ENCODE results near the gene FHIP1A. TPM values are rescaled to one million over a fixed set of nuclear protein-coding genes. Genes with fewer than 3 reads are reported as not detected.

The FHIP1A gene
- total RNA-seq, 1 donor from 2014 or later: 20.8 TPM

DNA sequence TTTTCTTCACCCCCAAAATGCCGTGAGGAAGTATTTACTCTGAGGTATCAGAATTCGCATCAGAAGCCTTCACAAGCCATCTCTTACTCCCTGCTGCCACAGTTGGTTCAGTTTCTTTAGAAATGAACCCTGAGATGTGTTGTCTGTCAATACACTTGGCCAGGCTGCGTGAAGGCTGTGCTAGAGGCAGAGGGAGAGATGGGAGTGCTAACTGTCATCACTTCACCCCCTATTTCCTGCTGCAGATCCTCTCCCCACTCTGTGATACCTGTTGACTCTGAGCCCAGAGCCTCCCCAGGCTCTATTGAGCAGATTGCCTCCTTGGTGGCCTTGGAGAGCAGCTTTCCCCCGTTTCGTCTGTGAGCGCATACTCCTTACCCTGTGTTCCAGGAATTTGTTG, 34.8 kb downstream of the FHIP1A start:
- FAIRE-seq: no peak
- TF ChIP-seq, protein P1, sequence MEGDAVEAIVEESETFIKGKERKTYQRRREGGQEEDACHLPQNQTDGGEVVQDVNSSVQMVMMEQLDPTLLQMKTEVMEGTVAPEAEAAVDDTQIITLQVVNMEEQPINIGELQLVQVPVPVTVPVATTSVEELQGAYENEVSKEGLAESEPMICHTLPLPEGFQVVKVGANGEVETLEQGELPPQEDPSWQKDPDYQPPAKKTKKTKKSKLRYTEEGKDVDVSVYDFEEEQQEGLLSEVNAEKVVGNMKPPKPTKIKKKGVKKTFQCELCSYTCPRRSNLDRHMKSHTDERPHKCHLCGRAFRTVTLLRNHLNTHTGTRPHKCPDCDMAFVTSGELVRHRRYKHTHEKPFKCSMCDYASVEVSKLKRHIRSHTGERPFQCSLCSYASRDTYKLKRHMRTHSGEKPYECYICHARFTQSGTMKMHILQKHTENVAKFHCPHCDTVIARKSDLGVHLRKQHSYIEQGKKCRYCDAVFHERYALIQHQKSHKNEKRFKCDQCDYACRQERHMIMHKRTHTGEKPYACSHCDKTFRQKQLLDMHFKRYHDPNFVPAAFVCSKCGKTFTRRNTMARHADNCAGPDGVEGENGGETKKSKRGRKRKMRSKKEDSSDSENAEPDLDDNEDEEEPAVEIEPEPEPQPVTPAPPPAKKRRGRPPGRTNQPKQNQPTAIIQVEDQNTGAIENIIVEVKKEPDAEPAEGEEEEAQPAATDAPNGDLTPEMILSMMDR (IDR thresholded peaks at IDR 0.05; ENCODE audit: insufficient read depth, low read length, severe bottlenecking): no peak
- no peak for DNase-seq (ENCODE audit: low read depth)
- Histone ChIP-seq H3K36me3 (ENCODE audit: control insufficient read depth, insufficient read depth, low read length) (no peaks in the 10 kb centered on the region), H3K4me3 (ENCODE audit: low read depth, low read length) (no peak overlapping the region), H3K27me3 (ENCODE audit: control insufficient read depth, insufficient read depth, low read length) (no peaks in the 10 kb centered on the region)

DNA sequence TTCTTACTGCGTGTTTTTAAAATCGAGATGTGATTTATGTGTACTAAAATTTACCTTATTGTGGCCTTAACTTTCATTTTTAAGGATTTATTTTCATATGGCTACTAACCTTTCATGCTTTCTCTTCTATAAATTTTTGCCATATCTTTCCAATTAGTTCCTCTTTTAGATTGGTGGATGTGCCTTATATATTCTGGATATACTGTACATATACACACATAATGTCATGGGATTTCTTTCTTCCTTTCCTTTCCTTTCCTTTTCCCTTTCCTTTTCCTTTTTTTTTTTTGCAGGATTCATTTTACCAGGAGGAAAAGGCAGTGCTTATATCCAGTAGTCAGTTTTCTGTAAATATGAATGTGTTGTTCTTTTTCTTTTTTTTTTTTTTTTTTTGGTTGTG, 37.2 kb downstream of the FHIP1A start:
- Histone ChIP-seq H3K27me3 (ENCODE audit: control insufficient read depth, insufficient read depth, low read length) (no peaks in the 10 kb centered on the region), H3K4me3 (ENCODE audit: low read depth, low read length) (no peak overlapping the region), H3K36me3 (ENCODE audit: control insufficient read depth, insufficient read depth, low read length) (no peaks in the 10 kb centered on the region)
- no peak for FAIRE-seq
- TF ChIP-seq, protein P1 (IDR thresholded peaks at IDR 0.05; ENCODE audit: insufficient read depth, low read length, severe bottlenecking): no peak
- DNase-seq (ENCODE audit: low read depth): no peak

DNA sequence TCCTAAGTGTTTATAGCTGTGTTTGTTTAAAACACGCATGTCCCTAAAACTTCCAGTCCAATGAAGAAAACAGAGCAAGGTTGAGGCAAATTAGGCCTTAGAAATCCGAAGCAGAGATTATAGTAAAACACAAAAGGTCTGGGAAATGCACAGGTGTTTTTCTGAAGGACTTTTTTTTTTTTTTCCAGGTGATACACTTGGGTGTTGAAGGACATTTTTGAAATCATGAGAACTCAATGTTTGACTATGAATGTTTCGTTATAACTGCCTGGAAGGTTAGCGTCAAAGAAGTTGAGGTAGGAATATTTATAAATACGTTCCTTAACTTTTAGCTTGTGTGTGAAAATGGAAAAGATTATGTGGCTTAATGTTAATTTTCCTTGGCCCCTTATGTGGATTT, 45.5 kb downstream of the FHIP1A start:
- Histone ChIP-seq H3K4me3 (ENCODE audit: low read depth, low read length) (no peak overlapping the region), H3K36me3 (ENCODE audit: control insufficient read depth, insufficient read depth, low read length) (no peaks in the 10 kb centered on the region), H3K27me3 (ENCODE audit: control insufficient read depth, insufficient read depth, low read length) (no peaks in the 10 kb centered on the region)
- DNase-seq (ENCODE audit: low read depth) (no peak), FAIRE-seq (no peak)
- TF ChIP-seq, protein P1 (IDR thresholded peaks at IDR 0.05; ENCODE audit: insufficient read depth, low read length, severe bottlenecking): no peak

DNA sequence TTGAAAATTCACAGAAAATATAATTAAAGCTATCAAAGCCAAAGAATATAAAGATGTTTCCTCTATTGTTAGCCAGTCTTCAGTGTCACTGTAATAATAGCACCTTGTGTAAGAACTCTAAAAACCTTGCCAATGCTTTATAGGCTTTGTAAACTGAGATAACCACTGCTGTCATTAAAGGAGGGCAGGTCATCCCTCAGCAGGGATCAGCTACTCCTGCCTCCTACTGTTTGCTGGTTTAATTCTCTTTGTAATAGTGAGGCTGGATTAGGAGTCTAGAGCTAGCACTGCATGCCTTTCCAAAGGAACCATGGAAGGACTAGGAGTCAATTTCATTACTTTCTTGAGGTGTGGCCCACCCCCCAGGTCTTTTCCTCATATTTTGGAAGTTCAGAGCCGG, 46.2 kb downstream of the FHIP1A start:
- TF ChIP-seq, protein P1 (IDR thresholded peaks at IDR 0.05; ENCODE audit: insufficient read depth, low read length, severe bottlenecking): no peak
- DNase-seq (ENCODE audit: low read depth): no peak
- Histone ChIP-seq H3K4me3 (ENCODE audit: low read depth, low read length) (no peak overlapping the region), H3K36me3 (ENCODE audit: control insufficient read depth, insufficient read depth, low read length) (no peaks in the 10 kb centered on the region), H3K27me3 (ENCODE audit: control insufficient read depth, insufficient read depth, low read length) (no peaks in the 10 kb centered on the region)
- no peak for FAIRE-seq

DNA sequence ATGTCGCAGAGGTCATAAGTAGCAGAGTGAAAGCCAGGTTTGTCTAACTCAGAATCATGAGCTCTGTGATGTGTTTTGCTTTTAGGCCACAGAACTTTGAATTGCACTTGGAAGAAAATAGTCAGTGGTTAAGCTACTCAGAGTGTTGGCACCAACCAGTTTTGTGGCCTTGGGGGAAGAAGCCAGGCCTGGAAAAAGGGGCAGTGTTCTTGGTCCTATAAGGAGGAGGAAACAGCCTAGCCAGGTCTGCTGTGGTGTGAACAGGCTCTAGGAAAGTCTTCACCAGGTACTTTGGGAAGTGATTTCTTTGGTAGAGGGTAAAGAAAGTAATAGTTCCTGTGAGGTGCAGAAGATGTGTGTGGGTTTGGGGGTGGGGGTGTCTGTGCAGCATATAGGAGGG, 49.2 kb downstream of the FHIP1A start:
- Histone ChIP-seq H3K27me3 (ENCODE audit: control insufficient read depth, insufficient read depth, low read length) (no peaks in the 10 kb centered on the region), H3K4me3 (ENCODE audit: low read depth, low read length) (no peak overlapping the region), H3K36me3 (ENCODE audit: control insufficient read depth, insufficient read depth, low read length) (no peaks in the 10 kb centered on the region)
- FAIRE-seq (no peak), DNase-seq (ENCODE audit: low read depth) (peak; percentile 6)
- TF ChIP-seq, protein P1 (IDR thresholded peaks at IDR 0.05; ENCODE audit: insufficient read depth, low read length, severe bottlenecking): no peak

Other genes with a start within 250 kb of the FHIP1A start
- not detected in 2 replicates for gene PRSS48, start 132.0 kb upstream of the FHIP1A start, total RNA-seq
- gene SH3D19, start 83.6 kb upstream of the FHIP1A start, total RNA-seq: 13.1 and 13.2 TPM in 2 replicates

All from bronchial epithelial cell (primary cell).